ENCODE data around the gene PCSK5. TPM values are rescaled to one million over a fixed set of nuclear protein-coding genes. Genes with fewer than 3 reads are reported as not detected.

Gene PCSK5
- polyA plus RNA-seq, 3 donors = 4.8 to 13.0 (median 7.1) TPM

DNA sequence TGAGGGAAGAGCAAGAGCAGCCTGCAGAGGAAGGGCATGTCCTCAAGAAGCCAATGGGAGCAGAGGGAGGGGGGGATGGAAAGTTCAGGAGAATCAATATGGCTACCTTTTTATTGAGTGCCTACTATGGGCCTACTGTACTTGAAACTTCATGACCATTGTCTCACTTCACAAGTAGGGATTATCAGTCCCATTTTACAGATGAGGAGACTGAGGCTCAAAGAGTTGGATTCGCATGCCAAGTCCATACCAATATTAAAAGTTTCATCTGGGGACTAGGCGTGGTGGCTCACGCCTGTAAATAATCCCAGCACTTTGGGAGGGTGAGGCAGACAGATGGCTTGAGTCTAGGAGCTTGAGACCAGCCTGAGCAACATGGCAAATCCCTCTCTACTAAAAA is 463.7 kb downstream of the PCSK5 start:
- intact Hi-C loops (cut with micrococcal nuclease) = no loop called here

DNA sequence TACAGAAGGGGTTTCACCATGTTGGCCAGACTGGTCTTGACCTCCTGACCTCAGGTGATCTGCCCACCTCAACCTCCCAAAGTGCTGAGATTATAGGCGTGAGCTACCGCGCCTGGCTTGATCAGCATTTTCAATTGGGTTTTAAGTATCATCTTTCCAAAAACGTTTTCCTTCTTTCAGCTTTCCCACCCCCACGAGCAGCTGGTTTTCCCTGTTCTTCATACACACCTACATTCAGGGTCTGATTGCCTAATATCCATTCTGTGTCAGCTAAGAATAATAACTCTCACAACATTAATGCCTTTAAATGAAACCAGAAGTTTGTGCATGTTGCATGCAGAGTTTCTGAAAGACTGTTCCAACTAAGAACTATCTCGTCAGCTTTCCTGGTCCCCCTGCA is 465.4 kb downstream of the PCSK5 start:
- Histone ChIP-seq H3K4me2 (replicated peaks; ENCODE audit: extremely low read depth, low read length, poor library complexity, severe bottlenecking) (no peak overlapping the region), H3K4me3 (replicated peaks in 1 of 3; ENCODE audit: low read depth in 2 of 3, low read length in 3 of 3) (no peak overlapping the region), H2AFZ (ENCODE audit: insufficient read depth, low read depth, low read length, poor library complexity, severe bottlenecking) (no peak overlapping the region), H3K79me2 (ENCODE audit: insufficient read depth, low read length) (no peaks in the 10 kb centered on the region), H3K4me1 (ENCODE audit: control insufficient read depth in 1 of 2, insufficient read depth in 2 of 2, low read length in 2 of 2) (peaks cover 38 to 43% of the 10 kb centered on the region in 2 donors), H3K27ac (ENCODE audit: low read depth in 1 of 2, low read length in 2 of 2) (no peak overlapping the region), H4K20me1 (ENCODE audit: insufficient read depth, low read length) (no peaks in the 10 kb centered on the region), H3K27me3 (ENCODE audit: control insufficient read depth in 2 of 2, insufficient read depth in 2 of 2, low read length in 2 of 2) (no peaks in the 10 kb centered on the region), H3K9ac (ENCODE audit: insufficient read depth, low read length, poor library complexity, severe bottlenecking) (no peak overlapping the region), H3K36me3 (replicated peaks in 1 of 2; ENCODE audit: control insufficient read depth in 1 of 2, insufficient read depth in 2 of 2, low read length in 2 of 2) (no peaks in the 10 kb centered on the region), H3K9me3 (replicated peaks in 1 of 2; ENCODE audit: control insufficient read depth in 1 of 2, insufficient read depth in 1 of 2, low read length in 2 of 2) (no peaks in the 10 kb centered on the region)
- TF ChIP-seq, protein P1, sequence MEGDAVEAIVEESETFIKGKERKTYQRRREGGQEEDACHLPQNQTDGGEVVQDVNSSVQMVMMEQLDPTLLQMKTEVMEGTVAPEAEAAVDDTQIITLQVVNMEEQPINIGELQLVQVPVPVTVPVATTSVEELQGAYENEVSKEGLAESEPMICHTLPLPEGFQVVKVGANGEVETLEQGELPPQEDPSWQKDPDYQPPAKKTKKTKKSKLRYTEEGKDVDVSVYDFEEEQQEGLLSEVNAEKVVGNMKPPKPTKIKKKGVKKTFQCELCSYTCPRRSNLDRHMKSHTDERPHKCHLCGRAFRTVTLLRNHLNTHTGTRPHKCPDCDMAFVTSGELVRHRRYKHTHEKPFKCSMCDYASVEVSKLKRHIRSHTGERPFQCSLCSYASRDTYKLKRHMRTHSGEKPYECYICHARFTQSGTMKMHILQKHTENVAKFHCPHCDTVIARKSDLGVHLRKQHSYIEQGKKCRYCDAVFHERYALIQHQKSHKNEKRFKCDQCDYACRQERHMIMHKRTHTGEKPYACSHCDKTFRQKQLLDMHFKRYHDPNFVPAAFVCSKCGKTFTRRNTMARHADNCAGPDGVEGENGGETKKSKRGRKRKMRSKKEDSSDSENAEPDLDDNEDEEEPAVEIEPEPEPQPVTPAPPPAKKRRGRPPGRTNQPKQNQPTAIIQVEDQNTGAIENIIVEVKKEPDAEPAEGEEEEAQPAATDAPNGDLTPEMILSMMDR (IDR thresholded peaks at IDR 0.05) = no peak
- H3K4me1 Mint-ChIP-seq = peaks cover 41% of the 10 kb centered on the region
- H3K9me3 Mint-ChIP-seq = peaks cover 0 to 6% (median 2%) of the 10 kb centered on the region in 7 donors
- WGBS (ENCODE audit: insufficient coverage) = 83% methylated on average over 6 of the region's 6 CpGs
- H3K27me3 Mint-ChIP-seq (ENCODE audit: low read depth in 3 of 3) = peaks cover 0 to 5% (median 0%) of the 10 kb centered on the region in 3 donors
- DNase-seq = no peak
- H3K27ac Mint-ChIP-seq = no peak overlapping the region
- no peak overlapping the region for H3K4me3 Mint-ChIP-seq
- H3K36me3 Mint-ChIP-seq = peaks cover 0 to 2% of the 10 kb centered on the region in 2 donors
- intact Hi-C loops (cut with micrococcal nuclease) = no loop called here

More for the DNA sequence above, 463.7 kb downstream of the PCSK5 start:
- H2AFZ ChIP-seq (ENCODE audit: insufficient read depth, low read depth, low read length, poor library complexity, severe bottlenecking) = no peak overlapping the region
- DNase-seq = no peak
- TF ChIP-seq, protein P1 (IDR thresholded peaks at IDR 0.05) = no peak
- Mint-ChIP-seq H3K36me3 (peaks cover 0 to 2% of the 10 kb centered on the region in 2 donors), H3K27me3 (ENCODE audit: low read depth in 3 of 3) (peaks cover 0 to 5% (median 0%) of the 10 kb centered on the region in 3 donors), H3K9me3 (peaks cover 0 to 6% (median 2%) of the 10 kb centered on the region in 7 donors), H3K4me3 (no peak overlapping the region), H3K4me1 (peaks cover 31% of the 10 kb centered on the region), H3K27ac (no peak overlapping the region)
- H3K9me3 ChIP-seq (replicated peaks in 1 of 2; ENCODE audit: control insufficient read depth in 1 of 2, insufficient read depth in 1 of 2, low read length in 2 of 2) = no peaks in the 10 kb centered on the region
- no peaks in the 10 kb centered on the region for H4K20me1 ChIP-seq (ENCODE audit: insufficient read depth, low read length)
- H3K4me1 ChIP-seq (ENCODE audit: control insufficient read depth in 1 of 2, insufficient read depth in 2 of 2, low read length in 2 of 2) = peaks cover 29 to 31% of the 10 kb centered on the region in 2 donors
- H3K79me2 ChIP-seq (ENCODE audit: insufficient read depth, low read length) = no peaks in the 10 kb centered on the region
- H3K27me3 ChIP-seq (ENCODE audit: control insufficient read depth in 2 of 2, insufficient read depth in 2 of 2, low read length in 2 of 2) = no peaks in the 10 kb centered on the region
- no peak overlapping the region for H3K9ac ChIP-seq (ENCODE audit: insufficient read depth, low read length, poor library complexity, severe bottlenecking)
- H3K4me3 ChIP-seq (replicated peaks in 1 of 3; ENCODE audit: low read depth in 2 of 3, low read length in 3 of 3) = no peak overlapping the region
- no peak overlapping the region for H3K4me2 ChIP-seq (replicated peaks; ENCODE audit: extremely low read depth, low read length, poor library complexity, severe bottlenecking)
- WGBS (ENCODE audit: insufficient coverage) = no CpG with 5 or more reads among the region's 3 CpGs
- H3K27ac ChIP-seq (ENCODE audit: low read depth in 1 of 2, low read length in 2 of 2) = no peak overlapping the region
- no peaks in the 10 kb centered on the region for H3K36me3 ChIP-seq (replicated peaks in 1 of 2; ENCODE audit: control insufficient read depth in 1 of 2, insufficient read depth in 2 of 2, low read length in 2 of 2)
